ENCODE results near the gene SLC16A14. TPM values are rescaled to one million over a fixed set of nuclear protein-coding genes. Genes with fewer than 3 reads are reported as not detected.

The SLC16A14 gene
- total RNA-seq, 1 donor from 2014 or later = 4.9 TPM

- DNase-seq (ENCODE audit: low spot score) = no peak
- no peak for TF ChIP-seq CTCF (IDR thresholded peaks at IDR 0.05)
- Mint-ChIP-seq H3K9me3 (ENCODE audit: low read depth) (no peaks in the 10 kb centered on the region), H3K27me3 (ENCODE audit: low read depth) (peaks cover 12% of the 10 kb centered on the region), H3K27ac (ENCODE audit: unreplicated experiment) (no peak overlapping the region), H3K4me1 (ENCODE audit: low read depth) (no peaks in the 10 kb centered on the region), H3K36me3 (ENCODE audit: low read depth) (no peaks in the 10 kb centered on the region), H3K4me3 (ENCODE audit: unreplicated experiment) (no peak overlapping the region)
Measured at GRCh38 chr2:230085201-230085600, 16.5 kb upstream of the SLC16A14 start.

GRCh38 chr2:230077851-230078547 is 9.3 kb upstream of the SLC16A14 start:
- no peak for TF ChIP-seq CTCF (IDR thresholded peaks at IDR 0.05)
- no peak overlapping the region for H3K4me3 Mint-ChIP-seq (ENCODE audit: unreplicated experiment)

DNA sequence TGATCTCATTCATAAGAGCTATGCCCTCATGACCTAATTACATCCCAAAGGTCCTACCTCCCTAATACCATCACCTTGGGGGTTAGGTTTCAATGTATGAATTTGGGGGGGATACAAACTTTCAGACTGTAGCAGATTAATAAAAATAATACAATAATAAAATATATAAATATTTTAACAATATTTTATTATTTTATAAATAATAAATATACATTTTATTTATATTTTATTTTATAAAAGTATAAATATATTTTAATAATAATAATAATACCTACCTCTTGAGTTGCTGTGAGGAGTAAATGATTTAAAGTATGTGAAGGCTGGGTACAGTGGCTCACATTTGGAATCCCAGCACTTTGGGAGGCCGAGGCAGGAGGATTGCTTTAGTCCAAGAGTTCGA is 8.1 kb upstream of the SLC16A14 start:
- H3K9me3 Mint-ChIP-seq (ENCODE audit: low read depth) = peaks cover 5% of the 10 kb centered on the region
- DNase-seq (ENCODE audit: low spot score) = no peak
- H3K27me3 Mint-ChIP-seq (ENCODE audit: low read depth) = peaks cover 20% of the 10 kb centered on the region
- no peaks in the 10 kb centered on the region for H3K36me3 Mint-ChIP-seq (ENCODE audit: low read depth)
- H3K4me3 Mint-ChIP-seq (ENCODE audit: unreplicated experiment) = no peak overlapping the region
- no peak overlapping the region for H3K27ac Mint-ChIP-seq (ENCODE audit: unreplicated experiment)
- TF ChIP-seq CTCF (IDR thresholded peaks at IDR 0.05) = no peak
- H3K4me1 Mint-ChIP-seq (ENCODE audit: low read depth) = no peaks in the 10 kb centered on the region

More at GRCh38 chr2:230077851-230078547, 9.3 kb upstream of the SLC16A14 start:
- Mint-ChIP-seq H3K9me3 (ENCODE audit: low read depth) (peaks cover 5% of the 10 kb centered on the region), H3K36me3 (ENCODE audit: low read depth) (no peaks in the 10 kb centered on the region), H3K27ac (ENCODE audit: unreplicated experiment) (no peak overlapping the region), H3K4me1 (ENCODE audit: low read depth) (no peaks in the 10 kb centered on the region), H3K27me3 (ENCODE audit: low read depth) (peaks cover 20% of the 10 kb centered on the region)
- DNase-seq (ENCODE audit: low spot score) = no peak

GRCh38 chr2:230075988-230076631 is 7.4 kb upstream of the SLC16A14 start:
- Mint-ChIP-seq H3K27me3 (ENCODE audit: low read depth) (peaks cover 16% of the 10 kb centered on the region), H3K4me3 (ENCODE audit: unreplicated experiment) (no peak overlapping the region), H3K9me3 (ENCODE audit: low read depth) (peaks cover 5% of the 10 kb centered on the region), H3K36me3 (ENCODE audit: low read depth) (no peaks in the 10 kb centered on the region), H3K27ac (ENCODE audit: unreplicated experiment) (no peak overlapping the region), H3K4me1 (ENCODE audit: low read depth) (no peaks in the 10 kb centered on the region)
- TF ChIP-seq CTCF (IDR thresholded peaks at IDR 0.05) = no peak
- no peak for DNase-seq (ENCODE audit: low spot score)

DNA sequence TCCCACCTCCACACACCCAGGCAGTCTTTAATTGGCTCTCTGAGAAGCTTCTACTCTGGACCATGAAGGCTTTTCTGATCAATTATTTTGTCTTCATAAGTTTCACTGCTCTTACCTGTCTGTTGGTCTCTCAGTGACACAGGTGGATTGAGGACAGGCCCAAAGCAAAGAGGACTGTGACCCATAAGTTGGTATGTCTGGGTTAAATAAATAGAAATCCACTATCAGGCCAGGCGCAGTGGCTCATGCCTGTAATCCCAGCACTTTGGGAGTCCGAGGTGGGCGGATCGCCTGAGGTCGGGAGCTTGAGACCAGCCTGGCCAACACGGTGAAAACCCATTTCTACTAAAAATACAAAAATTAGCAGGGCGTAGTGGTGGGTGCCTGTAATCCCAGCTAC is 2.7 kb upstream of the SLC16A14 start:
- Mint-ChIP-seq H3K36me3 (ENCODE audit: low read depth) (no peaks in the 10 kb centered on the region), H3K9me3 (ENCODE audit: low read depth) (peaks cover 5% of the 10 kb centered on the region), H3K27ac (ENCODE audit: unreplicated experiment) (no peak overlapping the region), H3K27me3 (ENCODE audit: low read depth) (no peaks in the 10 kb centered on the region), H3K4me3 (ENCODE audit: unreplicated experiment) (no peak overlapping the region), H3K4me1 (ENCODE audit: low read depth) (peaks cover 14% of the 10 kb centered on the region)
- no peak for DNase-seq (ENCODE audit: low spot score)
- no peak for TF ChIP-seq CTCF (IDR thresholded peaks at IDR 0.05)
